D341Med (cell line): ENCODE data around the gene SLC25A25.
A peak's percentile ranks its signal among the peaks of the same experiment; 100 is the strongest.

Experiments used
- DNase-seq: peaks from one replicate; pipeline ENCODE4 v3.0.0; 2012; ENCODE audit warnings: low spot score

Gene SLC25A25

GRCh38 chr9:128096616-128097536, 28.8 kb downstream of the SLC25A25 start:
- no peak for DNase-seq

GRCh38 chr9:128097543-128098296, 29.7 kb downstream of the SLC25A25 start:
- no peak for DNase-seq

- peak; percentile 86 for DNase-seq
These were observed 30.5 kb downstream of the SLC25A25 start for GRCh38 chr9:128098297-128099230.

- DNase-seq = no peak
These were observed 31.3 kb downstream of the SLC25A25 start for GRCh38 chr9:128099231-128099931.

GRCh38 chr9:128099932-128100491, 32.0 kb downstream of the SLC25A25 start:
- DNase-seq = no peak

DNA sequence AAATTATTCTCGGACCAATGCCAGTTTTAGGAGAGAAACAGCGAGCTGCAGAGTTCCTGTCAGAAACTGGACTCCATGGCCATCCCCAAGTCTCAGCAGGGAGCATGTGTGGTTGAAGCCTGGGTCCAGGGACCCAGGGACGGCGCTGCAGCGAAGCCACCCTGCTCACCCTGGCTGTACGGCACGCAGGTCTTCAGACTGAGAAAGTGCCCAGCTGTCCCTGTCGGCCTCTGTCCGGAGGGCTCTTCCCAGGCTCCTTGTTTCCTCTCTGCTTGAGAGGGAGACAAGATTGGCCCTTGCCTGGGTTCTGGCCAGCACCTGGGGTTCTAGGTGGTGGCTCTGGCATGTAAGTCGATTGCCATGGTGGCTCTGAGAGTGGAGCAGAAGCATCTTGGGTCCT, 32.5 kb downstream of the SLC25A25 start:
- DNase-seq = no peak

GRCh38 chr9:128101231-128101661, 33.2 kb downstream of the SLC25A25 start:
- DNase-seq = no peak

- DNase-seq = no peak
These were observed 33.7 kb downstream of the SLC25A25 start for GRCh38 chr9:128101690-128102089.

DNA sequence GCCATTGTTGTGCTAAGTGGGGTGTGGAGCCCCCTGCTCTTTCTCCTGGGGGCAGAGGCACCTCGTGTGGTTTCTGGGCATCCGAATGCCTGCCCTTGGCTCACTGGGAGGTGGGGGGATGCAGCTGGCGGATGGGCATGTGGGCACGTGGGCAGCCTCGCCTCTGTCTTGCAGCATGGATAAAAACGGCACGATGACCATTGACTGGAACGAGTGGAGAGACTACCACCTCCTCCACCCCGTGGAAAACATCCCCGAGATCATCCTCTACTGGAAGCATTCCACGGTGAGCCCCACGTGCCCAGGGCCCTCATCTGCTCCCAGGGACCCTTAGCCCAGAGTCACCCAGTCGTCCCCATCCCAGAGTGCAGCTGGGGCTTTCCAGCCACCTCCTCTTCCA, 34.2 kb downstream of the SLC25A25 start:
- DNase-seq = no peak

- DNase-seq = no peak
These were observed 35.0 kb downstream of the SLC25A25 start for GRCh38 chr9:128102861-128103588.

GRCh38 chr9:128103589-128103962, 35.5 kb downstream of the SLC25A25 start:
- DNase-seq = no peak

GRCh38 chr9:128104171-128104618, 36.2 kb downstream of the SLC25A25 start:
- no peak for DNase-seq

- DNase-seq = no peak
These were observed 37.6 kb downstream of the SLC25A25 start for GRCh38 chr9:128105538-128106175.

DNA sequence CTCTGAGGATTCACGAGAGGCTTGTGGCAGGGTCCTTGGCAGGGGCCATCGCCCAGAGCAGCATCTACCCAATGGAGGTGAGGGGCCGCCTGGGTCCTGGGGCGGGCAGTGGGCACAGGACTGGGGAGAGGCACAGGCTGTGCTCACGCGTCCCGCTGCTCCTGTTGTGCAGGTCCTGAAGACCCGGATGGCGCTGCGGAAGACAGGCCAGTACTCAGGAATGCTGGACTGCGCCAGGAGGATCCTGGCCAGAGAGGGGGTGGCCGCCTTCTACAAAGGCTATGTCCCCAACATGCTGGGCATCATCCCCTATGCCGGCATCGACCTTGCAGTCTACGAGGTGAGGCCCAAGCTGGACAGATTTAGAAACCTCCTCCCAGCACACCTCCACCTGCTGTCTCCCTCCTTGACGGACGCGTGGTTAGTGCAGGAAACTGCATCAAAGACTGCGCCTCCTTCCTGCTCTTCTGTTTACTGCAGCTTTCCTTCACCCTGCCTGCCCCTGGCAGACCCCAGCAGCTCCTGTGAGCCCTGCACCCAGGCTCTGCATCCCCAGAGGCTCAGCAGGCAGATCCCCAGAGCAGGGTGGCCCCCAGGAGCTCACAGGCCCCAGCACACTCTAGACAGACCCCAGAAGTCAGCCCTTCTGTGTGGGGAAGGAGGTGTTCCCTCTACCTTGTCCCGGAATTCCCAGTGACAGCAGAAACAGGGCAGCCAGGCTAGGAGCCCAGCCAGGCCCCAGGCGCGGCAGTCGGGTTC, 38.3 kb downstream of the SLC25A25 start:
- no peak for DNase-seq

DNA sequence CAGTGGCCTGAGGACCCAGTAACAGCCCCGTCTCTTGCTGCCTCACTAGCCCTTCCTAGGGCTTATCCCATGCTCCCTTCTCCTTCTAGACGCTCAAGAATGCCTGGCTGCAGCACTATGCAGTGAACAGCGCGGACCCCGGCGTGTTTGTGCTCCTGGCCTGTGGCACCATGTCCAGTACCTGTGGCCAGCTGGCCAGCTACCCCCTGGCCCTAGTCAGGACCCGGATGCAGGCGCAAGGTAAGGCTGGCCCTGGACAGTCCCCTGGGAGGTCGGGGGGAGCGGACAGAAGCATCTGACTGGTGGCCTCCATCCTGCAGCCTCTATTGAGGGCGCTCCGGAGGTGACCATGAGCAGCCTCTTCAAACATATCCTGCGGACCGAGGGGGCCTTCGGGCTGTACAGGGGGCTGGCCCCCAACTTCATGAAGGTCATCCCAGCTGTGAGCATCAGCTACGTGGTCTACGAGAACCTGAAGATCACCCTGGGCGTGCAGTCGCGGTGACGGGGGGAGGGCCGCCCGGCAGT, 39.0 kb downstream of the SLC25A25 start:
- DNase-seq = no peak

GRCh38 chr9:128107468-128108268, 39.6 kb downstream of the SLC25A25 start:
- no peak for DNase-seq

- no peak for DNase-seq
These were observed 40.4 kb downstream of the SLC25A25 start for GRCh38 chr9:128108269-128109049.
